ENCODE results near the gene TTLL11. TPM values are rescaled to one million over a fixed set of nuclear protein-coding genes. Genes with fewer than 3 reads are reported as not detected.

Gene TTLL11
- polyA plus RNA-seq, 1 donor from 2014 or later, result 8.0 TPM

DNA sequence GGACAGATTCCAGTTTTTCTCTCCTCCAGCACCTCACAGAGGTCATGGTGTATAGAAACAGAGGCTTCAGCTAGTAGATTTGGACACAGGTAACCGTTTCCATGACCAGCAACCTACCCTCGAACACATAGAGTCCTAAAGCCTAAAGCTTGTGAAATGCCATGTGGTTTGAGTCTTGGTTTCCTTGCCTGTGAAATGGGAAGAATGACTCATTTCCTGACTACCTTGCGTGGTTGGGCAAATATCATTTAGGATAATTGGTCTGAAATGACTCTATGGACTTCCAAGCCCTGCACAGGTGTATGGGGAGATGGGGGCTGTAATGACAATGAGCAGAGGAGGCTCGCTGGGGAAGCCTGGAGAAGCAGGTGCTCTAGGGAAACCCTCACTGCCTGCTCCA is 134.6 kb downstream of the TTLL11 start:
- H3K27me3 ChIP-seq (ENCODE audit: insufficient read depth, low read depth, low read length), result no peaks in the 10 kb centered on the region
- H3K36me3 ChIP-seq (ENCODE audit: insufficient read depth, low read length), result no peaks in the 10 kb centered on the region
- H3K9me3 ChIP-seq (ENCODE audit: low read length), result no peaks in the 10 kb centered on the region
- H3F3A ChIP-seq (ENCODE audit: insufficient read depth, low read length, poor library complexity, severe bottlenecking), result no peaks in the 10 kb centered on the region
- no peak overlapping the region for H3K4me3 ChIP-seq (ENCODE audit: low read length)
- no peaks in the 10 kb centered on the region for H3K79me2 ChIP-seq (replicated peaks; ENCODE audit: insufficient read depth, low read length)
- no peak overlapping the region for H3K27ac ChIP-seq (ENCODE audit: low read length)
- H3K9me2 ChIP-seq (ENCODE audit: insufficient read depth, low read length), result no peaks in the 10 kb centered on the region
- TF ChIP-seq, protein P1, sequence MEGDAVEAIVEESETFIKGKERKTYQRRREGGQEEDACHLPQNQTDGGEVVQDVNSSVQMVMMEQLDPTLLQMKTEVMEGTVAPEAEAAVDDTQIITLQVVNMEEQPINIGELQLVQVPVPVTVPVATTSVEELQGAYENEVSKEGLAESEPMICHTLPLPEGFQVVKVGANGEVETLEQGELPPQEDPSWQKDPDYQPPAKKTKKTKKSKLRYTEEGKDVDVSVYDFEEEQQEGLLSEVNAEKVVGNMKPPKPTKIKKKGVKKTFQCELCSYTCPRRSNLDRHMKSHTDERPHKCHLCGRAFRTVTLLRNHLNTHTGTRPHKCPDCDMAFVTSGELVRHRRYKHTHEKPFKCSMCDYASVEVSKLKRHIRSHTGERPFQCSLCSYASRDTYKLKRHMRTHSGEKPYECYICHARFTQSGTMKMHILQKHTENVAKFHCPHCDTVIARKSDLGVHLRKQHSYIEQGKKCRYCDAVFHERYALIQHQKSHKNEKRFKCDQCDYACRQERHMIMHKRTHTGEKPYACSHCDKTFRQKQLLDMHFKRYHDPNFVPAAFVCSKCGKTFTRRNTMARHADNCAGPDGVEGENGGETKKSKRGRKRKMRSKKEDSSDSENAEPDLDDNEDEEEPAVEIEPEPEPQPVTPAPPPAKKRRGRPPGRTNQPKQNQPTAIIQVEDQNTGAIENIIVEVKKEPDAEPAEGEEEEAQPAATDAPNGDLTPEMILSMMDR (IDR thresholded peaks at IDR 0.05; ENCODE audit: poor library complexity, severe bottlenecking), result no peak
- TF ChIP-seq SMC3 (conservative IDR thresholded peaks at IDR 0.05; ENCODE audit: poor library complexity), result no peak
- no peak for TF ChIP-seq EP300 (conservative IDR thresholded peaks at IDR 0.05; ENCODE audit: poor library complexity, severe bottlenecking)
- no peak for TF ChIP-seq RAD21 (conservative IDR thresholded peaks at IDR 0.05)
- no peak for TF ChIP-seq MXI1 (conservative IDR thresholded peaks at IDR 0.05; ENCODE audit: poor library complexity, severe bottlenecking)
- TF ChIP-seq POLR2AphosphoS5 (IDR thresholded peaks at IDR 0.05), result no peak
- TF ChIP-seq, protein P2, sequence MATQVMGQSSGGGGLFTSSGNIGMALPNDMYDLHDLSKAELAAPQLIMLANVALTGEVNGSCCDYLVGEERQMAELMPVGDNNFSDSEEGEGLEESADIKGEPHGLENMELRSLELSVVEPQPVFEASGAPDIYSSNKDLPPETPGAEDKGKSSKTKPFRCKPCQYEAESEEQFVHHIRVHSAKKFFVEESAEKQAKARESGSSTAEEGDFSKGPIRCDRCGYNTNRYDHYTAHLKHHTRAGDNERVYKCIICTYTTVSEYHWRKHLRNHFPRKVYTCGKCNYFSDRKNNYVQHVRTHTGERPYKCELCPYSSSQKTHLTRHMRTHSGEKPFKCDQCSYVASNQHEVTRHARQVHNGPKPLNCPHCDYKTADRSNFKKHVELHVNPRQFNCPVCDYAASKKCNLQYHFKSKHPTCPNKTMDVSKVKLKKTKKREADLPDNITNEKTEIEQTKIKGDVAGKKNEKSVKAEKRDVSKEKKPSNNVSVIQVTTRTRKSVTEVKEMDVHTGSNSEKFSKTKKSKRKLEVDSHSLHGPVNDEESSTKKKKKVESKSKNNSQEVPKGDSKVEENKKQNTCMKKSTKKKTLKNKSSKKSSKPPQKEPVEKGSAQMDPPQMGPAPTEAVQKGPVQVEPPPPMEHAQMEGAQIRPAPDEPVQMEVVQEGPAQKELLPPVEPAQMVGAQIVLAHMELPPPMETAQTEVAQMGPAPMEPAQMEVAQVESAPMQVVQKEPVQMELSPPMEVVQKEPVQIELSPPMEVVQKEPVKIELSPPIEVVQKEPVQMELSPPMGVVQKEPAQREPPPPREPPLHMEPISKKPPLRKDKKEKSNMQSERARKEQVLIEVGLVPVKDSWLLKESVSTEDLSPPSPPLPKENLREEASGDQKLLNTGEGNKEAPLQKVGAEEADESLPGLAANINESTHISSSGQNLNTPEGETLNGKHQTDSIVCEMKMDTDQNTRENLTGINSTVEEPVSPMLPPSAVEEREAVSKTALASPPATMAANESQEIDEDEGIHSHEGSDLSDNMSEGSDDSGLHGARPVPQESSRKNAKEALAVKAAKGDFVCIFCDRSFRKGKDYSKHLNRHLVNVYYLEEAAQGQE (IDR thresholded peaks at IDR 0.05; ENCODE audit: borderline replicate concordance), result no peak
- TF ChIP-seq TAF1 (IDR thresholded peaks at IDR 0.05; ENCODE audit: low read depth), result no peak
- no peak for TF ChIP-seq EZH2 (IDR thresholded peaks at IDR 0.05; ENCODE audit: borderline replicate concordance, insufficient read depth, low read length, poor library complexity, severe bottlenecking)
- H4K20me1 ChIP-seq (ENCODE audit: insufficient read depth), result no peaks in the 10 kb centered on the region
- H2AFZ ChIP-seq (ENCODE audit: low read depth, low read length), result no peak overlapping the region
- no peak overlapping the region for H3K4me2 ChIP-seq (ENCODE audit: low read length)
- no peak overlapping the region for H3K9ac ChIP-seq (ENCODE audit: low read length)

DNA sequence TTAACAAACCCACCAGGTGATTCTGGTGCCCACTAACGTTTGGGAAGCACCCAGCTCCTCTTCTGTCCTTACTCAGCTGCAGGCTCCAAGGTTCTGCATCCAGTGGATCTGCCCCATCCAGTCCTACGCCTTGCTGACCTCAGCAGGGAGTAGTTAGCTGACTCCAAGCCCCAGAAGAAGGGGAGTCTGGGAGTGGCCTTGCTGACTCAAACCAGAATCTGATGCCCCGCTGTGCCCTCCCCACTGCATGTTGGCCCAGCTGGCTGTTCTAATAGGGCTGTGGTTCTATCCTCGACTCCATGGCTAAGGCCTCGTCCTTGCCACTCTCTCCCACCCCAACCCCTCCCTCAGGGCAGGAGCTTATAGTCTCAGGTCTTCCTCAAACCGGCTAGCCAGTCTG is 136.3 kb downstream of the TTLL11 start:
- H4K20me1 ChIP-seq (ENCODE audit: insufficient read depth), result no peaks in the 10 kb centered on the region

More for the DNA sequence above, 136.3 kb downstream of the TTLL11 start:
- Histone ChIP-seq H3K36me3 (ENCODE audit: insufficient read depth, low read length) (no peaks in the 10 kb centered on the region), H3K4me2 (ENCODE audit: low read length) (no peak overlapping the region), H3K27ac (ENCODE audit: low read length) (no peak overlapping the region), H3K9me2 (ENCODE audit: insufficient read depth, low read length) (no peaks in the 10 kb centered on the region), H3K9ac (ENCODE audit: low read length) (no peak overlapping the region), H3K4me3 (ENCODE audit: low read length) (no peak overlapping the region), H2AFZ (ENCODE audit: low read depth, low read length) (no peak overlapping the region), H3K79me2 (replicated peaks; ENCODE audit: insufficient read depth, low read length) (no peaks in the 10 kb centered on the region), H3K27me3 (ENCODE audit: insufficient read depth, low read depth, low read length) (no peaks in the 10 kb centered on the region), H3F3A (ENCODE audit: insufficient read depth, low read length, poor library complexity, severe bottlenecking) (no peaks in the 10 kb centered on the region), H3K9me3 (ENCODE audit: low read length) (no peaks in the 10 kb centered on the region)
- TF ChIP-seq, protein P1 (IDR thresholded peaks at IDR 0.05; ENCODE audit: poor library complexity, severe bottlenecking), result no peak
